GM18951 (cell line): Measurements from ENCODE around the gene SLC50A1.
"Not testable (repeated sequence)": the region's sequence is repeated elsewhere in the genome, so short reads cannot be mapped to it uniquely, and the experiment has no call there.

Experiments
- POLR2A ChIP-seq: IDR thresholded peaks from 4 replicates; pipeline ENCODE4 v1.6.1; 2011; ENCODE audit warnings: mild to moderate bottlenecking; ENCODE audit not compliant: insufficient read length, insufficient read depth; ENCODE audit errors: extremely low read depth
- in situ Hi-C: fragments of 300-500 bp; cut with MboI; formaldehyde crosslinking; loops from one replicate; pipeline ENCODE4 v1.12.0; 2022; ENCODE audit warnings: low sequenced_read_pairs, mixed read lengths, inconsistent platforms; ENCODE audit not compliant: unreplicated experiment

Gene SLC50A1

DNA sequence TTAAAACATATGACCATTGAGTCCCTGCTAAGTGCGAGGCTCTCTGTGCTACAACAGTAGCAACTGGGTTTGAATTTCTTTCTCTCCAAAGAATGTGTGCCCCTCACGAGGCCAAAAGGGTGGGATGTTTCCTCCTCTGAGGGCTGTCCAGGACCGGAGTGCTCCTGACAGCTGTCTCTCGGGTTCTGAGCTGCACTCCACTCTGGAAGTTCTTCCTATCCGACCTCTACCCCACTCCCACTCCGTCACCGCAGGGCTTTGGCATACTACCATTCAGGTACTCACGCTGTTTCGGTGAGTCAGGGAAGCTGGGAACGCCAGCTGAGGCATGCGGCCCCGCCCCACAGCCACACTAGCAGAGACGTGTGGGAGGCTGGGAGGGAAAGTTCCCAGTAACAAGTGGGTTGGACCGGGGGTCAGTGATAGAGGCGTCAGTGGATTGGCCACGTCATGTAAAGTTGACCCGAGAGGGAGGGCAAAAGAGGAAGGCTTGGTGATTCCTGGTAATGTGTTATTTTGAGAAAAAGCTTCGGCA is 705 bp upstream of the SLC50A1 start:
- no peak for TF ChIP-seq POLR2A
- in situ Hi-C loops, result no loop called here

GRCh38 chr1:155136748-155137147 is 1.1 kb downstream of the SLC50A1 start:
- in situ Hi-C loops, result no loop called here
- TF ChIP-seq POLR2A, result no peak

DNA sequence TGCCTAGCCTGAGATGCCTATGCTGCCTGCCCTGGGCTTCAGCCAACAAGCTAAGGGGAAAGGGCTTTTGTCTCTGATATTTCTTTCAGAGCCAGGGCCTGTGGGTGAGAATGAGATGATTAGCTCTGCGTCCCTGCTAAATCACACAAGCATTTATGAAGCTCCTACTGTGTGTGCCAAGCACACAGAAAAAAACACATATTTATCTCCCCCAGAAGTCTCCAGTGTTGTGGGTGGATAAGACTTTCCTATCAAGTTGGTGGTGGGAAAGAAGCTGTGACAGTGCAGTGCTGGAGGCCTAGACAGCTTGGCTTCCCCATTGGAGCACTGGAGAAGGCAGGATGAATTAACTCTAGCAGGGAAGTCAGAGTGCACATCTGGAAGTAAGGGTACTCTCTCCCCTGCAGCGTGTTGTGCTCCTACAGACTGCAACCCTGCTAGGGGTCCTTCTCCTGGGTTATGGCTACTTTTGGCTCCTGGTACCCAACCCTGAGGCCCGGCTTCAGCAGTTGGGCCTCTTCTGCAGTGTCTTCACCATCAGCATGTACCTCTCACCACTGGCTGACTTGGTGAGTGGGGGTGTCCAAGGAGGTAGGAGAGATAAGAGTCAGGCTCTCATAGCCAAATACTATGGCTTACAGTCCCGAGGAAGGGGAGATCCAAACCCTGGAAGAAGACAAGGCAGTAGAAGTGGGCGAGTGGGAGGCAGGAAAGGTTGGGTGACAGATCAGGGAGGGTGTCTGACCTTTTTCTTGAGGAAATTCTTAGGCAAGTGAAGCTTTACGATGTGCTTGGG is 1.7 kb downstream of the SLC50A1 start:
- in situ Hi-C loops, result no loop called here

GRCh38 chr1:155139895-155140629 is 4.4 kb downstream of the SLC50A1 start, which contains the start of gene DPM3:
TSS of gene DPM3 (minus strand) at chr1:155140531. CDS start at chr1:155140240, 291 bp downstream.
- TF ChIP-seq POLR2A, result peak; percentile 75
- in situ Hi-C loops, result no loop called here

More for the DNA sequence above, 1.7 kb downstream of the SLC50A1 start:
- TF ChIP-seq POLR2A, result no peak

DNA sequence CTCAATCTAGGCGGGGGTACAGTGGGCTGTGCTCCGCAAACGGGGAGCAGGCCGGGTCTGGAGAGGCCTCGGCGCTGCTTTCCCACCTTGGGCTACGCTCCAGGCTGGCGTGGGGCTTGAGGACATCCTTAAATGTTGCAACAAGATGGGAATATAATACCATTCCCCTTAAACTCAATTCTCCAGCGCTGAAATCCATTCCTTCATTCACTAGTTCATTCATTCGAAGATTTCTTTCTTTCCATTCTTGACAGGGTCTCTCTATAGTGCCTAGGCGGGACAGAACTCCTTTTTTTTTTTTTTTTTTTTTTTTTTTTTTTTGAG is 4.9 kb downstream of the SLC50A1 start:
- TF ChIP-seq POLR2A, result no peak
- in situ Hi-C loops, result no loop called here

- in situ Hi-C loops, result no loop called here
- TF ChIP-seq POLR2A, result no peak
These were observed 6.1 kb downstream of the SLC50A1 start for GRCh38 chr1:155141749-155142148.

- in situ Hi-C loops, result no loop called here
- TF ChIP-seq POLR2A, result no peak
These were observed 9.8 kb downstream of the SLC50A1 start for GRCh38 chr1:155145491-155145890.

- in situ Hi-C loops, result not testable (repeated sequence)
These were observed 20.5 kb downstream of the SLC50A1 start for GRCh38 chr1:155155996-155156643.

DNA sequence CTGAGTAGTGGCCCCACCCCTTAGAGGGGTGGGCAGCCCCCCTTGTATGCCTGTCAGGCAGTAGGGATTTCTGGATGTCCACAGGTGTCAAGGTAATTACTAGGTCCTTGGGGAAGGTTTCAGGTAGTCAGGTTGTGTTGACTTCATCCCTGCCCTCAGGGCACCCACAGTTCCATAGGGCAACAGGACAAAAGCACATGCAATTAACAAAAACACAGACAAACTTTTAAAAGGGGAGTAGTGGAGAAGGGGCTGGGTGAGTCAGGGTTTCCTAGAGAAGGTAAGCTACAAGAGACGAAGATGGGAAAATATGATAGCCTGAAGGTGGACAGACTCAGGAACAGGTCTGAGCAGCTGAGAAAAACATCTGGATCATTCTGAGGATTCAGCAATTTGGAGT is 23.3 kb downstream of the SLC50A1 start:
- in situ Hi-C loops, result no loop called here
- no peak for TF ChIP-seq POLR2A

GRCh38 chr1:155160128-155160527 is 24.5 kb downstream of the SLC50A1 start:
- TF ChIP-seq POLR2A, result no peak
- in situ Hi-C loops, result no loop called here

- in situ Hi-C loops, result not testable (repeated sequence)
These were observed 27.0 kb downstream of the SLC50A1 start for GRCh38 chr1:155162631-155163030.

GRCh38 chr1:155163785-155164184 is 28.1 kb downstream of the SLC50A1 start:
- in situ Hi-C loops, result not testable (repeated sequence)

DNA sequence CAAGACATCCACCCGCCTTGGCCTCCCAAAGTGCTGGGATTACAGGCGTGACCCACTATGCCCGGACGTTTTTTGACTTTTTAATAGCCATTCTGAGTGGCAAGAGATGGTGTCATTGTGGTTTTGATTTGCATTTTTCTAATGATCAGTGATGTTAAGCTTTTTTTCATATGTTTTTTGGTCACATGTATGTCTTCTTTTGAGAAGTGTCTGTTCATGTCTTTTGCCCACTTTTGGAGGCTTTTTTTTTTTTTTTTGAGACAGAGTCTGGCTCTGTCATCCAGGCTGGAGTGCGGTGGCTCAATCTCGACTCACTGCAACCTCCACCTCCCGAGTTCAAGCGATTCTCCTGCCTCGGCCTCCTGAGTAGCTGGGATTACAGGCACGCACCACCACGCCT is 29.0 kb downstream of the SLC50A1 start:
- in situ Hi-C loops, result not testable (repeated sequence)

DNA sequence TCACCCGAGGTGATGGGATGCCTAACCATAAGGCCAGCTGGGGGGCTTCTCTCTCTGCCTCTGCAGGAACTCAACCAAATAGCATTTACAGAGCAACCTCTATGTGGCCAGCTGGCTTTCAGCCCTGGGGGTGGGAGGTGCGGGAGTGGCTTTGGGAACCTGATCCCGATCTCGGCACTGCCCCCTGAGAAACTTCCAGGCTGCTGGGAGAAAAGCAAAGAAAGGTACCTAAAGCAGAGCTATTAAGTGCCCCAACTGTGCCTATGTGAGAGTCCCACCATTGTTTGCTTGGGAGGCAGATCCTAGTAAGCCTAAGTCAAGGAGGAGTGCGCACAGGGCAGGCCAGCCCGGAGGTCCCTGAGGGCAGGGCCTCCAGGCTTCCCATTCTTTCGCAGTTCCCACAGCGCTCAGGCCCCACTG is 30.4 kb downstream of the SLC50A1 start:
- no peak for TF ChIP-seq POLR2A
- in situ Hi-C loops, result no loop called here
